ENCODE results near the gene RNF123. TPM values are rescaled to one million over a fixed set of nuclear protein-coding genes. Genes with fewer than 3 reads are reported as not detected.

Gene RNF123
- total RNA-seq, 1 experiment from 2014 or later: 47.1 TPM

- ChIA-PET CTCF (interaction anchor here (0.9 to 5.8 kb wide), 4 partner anchors 35 to 126 kb away, joined by 4 to 69 read pairs (median 5); no protein-coding TSS in a partner anchor), POLR2A (no interaction called here)
- Mint-ChIP-seq H3K36me3 (no peaks in the 10 kb centered on the region), H3K27ac (no peak overlapping the region), H3K4me3 (no peak overlapping the region), H3K27me3 (ENCODE audit: low read depth) (no peaks in the 10 kb centered on the region), H3K9me3 (no peaks in the 10 kb centered on the region), H3K4me1 (peaks cover 13% of the 10 kb centered on the region)
- ATAC-seq (no peak), DNase-seq (ENCODE audit: low spot score) (no peak)
- TF ChIP-seq E2F5 (CRISPR knock-in tag; IDR thresholded peaks at IDR 0.05) (no peak), FOXP1 (CRISPR knock-in tag; IDR thresholded peaks at IDR 0.05; ENCODE audit: borderline replicate concordance) (no peak), IRF1 (CRISPR knock-in tag; IDR thresholded peaks at IDR 0.05) (no peak)
Measured at GRCh38 chr3:49665822-49666519, 23.4 kb upstream of the RNF123 start.

- Mint-ChIP-seq H3K36me3 (no peaks in the 10 kb centered on the region), H3K4me1 (peaks cover 19% of the 10 kb centered on the region), H3K4me3 (no peak overlapping the region), H3K9me3 (no peaks in the 10 kb centered on the region), H3K27ac (peak overlapping the region; percentile 65; the same call in 1 of the 2 replicates), H3K27me3 (ENCODE audit: low read depth) (no peaks in the 10 kb centered on the region)
- ATAC-seq (peak; percentile 7; the same call in 1 of the 2 replicates), DNase-seq (ENCODE audit: low spot score) (peak; percentile 22)
- POLR2A ChIA-PET: interaction anchor here (0.5 kb wide), 1 partner anchor 102 kb away, joined by 5 read pairs; no protein-coding TSS in a partner anchor
- CTCF ChIA-PET: interaction anchor here (0.6 to 5.8 kb wide), 4 partner anchors 10 to 127 kb away, joined by 4 to 69 read pairs (median 4); no protein-coding TSS in a partner anchor
- TF ChIP-seq ZNF219 (CRISPR knock-in tag; IDR thresholded peaks at IDR 0.05; ENCODE audit: borderline replicate concordance) (no peak), GRHL2 (CRISPR knock-in tag; IDR thresholded peaks at IDR 0.05; ENCODE audit: insufficient replicate concordance, severe bottlenecking) (no peak), NFYB (CRISPR knock-in tag; conservative IDR thresholded peaks at IDR 0.05; ENCODE audit: low read depth) (no peak), E2F4 (CRISPR knock-in tag; IDR thresholded peaks at IDR 0.05; ENCODE audit: borderline replicate concordance, low read depth) (no peak), ZNF138 (CRISPR knock-in tag; conservative IDR thresholded peaks at IDR 0.05) (no peak), ZSCAN18 (CRISPR knock-in tag; IDR thresholded peaks at IDR 0.05) (no peak), ZNF263 (CRISPR knock-in tag; IDR thresholded peaks at IDR 0.05; ENCODE audit: low read depth) (no peak), USF2 (CRISPR knock-in tag; IDR thresholded peaks at IDR 0.05) (no peak), CTCF (IDR thresholded peaks at IDR 0.05) (no peak), ZNF532 (CRISPR knock-in tag; IDR thresholded peaks at IDR 0.05; ENCODE audit: borderline replicate concordance) (no peak), NFATC4 (CRISPR knock-in tag; IDR thresholded peaks at IDR 0.05) (no peak), ZNF512 (CRISPR knock-in tag; IDR thresholded peaks at IDR 0.05; ENCODE audit: borderline replicate concordance) (no peak), CREM (CRISPR knock-in tag; IDR thresholded peaks at IDR 0.05) (no peak), CDX4 (CRISPR knock-in tag; IDR thresholded peaks at IDR 0.05; ENCODE audit: borderline replicate concordance) (no peak), PRRX2 (CRISPR knock-in tag; IDR thresholded peaks at IDR 0.05) (no peak), TEAD1 (CRISPR knock-in tag; IDR thresholded peaks at IDR 0.05) (no peak)
Measured at GRCh38 chr3:49666592-49666991, 22.8 kb upstream of the RNF123 start.
